Fibroblast of skin of scalp (primary cell): ENCODE results near the gene GRID1.

Experiments
- DNase-seq: peaks from one replicate; pipeline ENCODE4 v3.0.0-alpha.2; 2013

The GRID1 gene

GRCh38 chr10:86368987-86369386, 2.4 kb upstream of the GRID1 start:
- DNase-seq = no peak

DNA sequence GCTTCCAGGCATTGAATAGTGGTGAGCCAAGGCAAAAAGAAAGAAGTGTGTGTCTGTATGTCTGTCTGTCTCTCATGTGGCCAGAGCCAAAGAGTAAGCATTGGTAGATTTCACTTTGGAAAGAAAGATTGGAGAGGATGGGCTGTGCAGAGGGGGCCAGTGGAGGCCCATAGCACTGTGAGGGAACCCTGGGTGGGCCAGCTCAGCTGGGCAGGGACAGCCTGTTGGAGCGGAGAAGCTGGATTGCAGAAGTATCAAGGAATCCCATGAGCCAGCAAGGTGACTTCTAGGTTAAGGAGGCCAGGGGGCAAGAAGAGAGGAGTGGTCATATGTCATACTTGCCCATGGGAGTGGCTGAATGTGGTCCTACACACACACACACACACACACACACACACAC, 1.5 kb upstream of the GRID1 start:
- no peak for DNase-seq

- no peak for DNase-seq
Measured at GRCh38 chr10:86367152-86367951, 757 bp upstream of the GRID1 start.

DNA sequence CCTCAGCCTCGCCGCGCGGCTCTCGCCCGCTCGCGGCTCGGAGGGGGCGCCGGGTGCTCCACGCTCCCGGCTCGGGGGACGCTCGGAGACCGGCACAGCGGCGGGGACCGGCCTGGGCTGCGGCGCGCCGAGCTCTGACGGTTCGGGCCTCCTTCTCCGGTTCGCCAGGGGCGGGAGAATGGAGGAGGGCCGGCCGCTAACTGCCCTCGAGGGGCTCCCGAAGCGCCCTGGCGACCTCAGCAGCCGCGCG, 232 bp upstream of the GRID1 start:
- DNase-seq = no peak

- DNase-seq = no peak
Measured at GRCh38 chr10:86365346-86366032, 1.1 kb downstream of the GRID1 start.

- no peak for DNase-seq
Measured at GRCh38 chr10:86364491-86365345, 1.9 kb downstream of the GRID1 start.

GRCh38 chr10:86363833-86364490, 2.6 kb downstream of the GRID1 start:
- DNase-seq = no peak

DNA sequence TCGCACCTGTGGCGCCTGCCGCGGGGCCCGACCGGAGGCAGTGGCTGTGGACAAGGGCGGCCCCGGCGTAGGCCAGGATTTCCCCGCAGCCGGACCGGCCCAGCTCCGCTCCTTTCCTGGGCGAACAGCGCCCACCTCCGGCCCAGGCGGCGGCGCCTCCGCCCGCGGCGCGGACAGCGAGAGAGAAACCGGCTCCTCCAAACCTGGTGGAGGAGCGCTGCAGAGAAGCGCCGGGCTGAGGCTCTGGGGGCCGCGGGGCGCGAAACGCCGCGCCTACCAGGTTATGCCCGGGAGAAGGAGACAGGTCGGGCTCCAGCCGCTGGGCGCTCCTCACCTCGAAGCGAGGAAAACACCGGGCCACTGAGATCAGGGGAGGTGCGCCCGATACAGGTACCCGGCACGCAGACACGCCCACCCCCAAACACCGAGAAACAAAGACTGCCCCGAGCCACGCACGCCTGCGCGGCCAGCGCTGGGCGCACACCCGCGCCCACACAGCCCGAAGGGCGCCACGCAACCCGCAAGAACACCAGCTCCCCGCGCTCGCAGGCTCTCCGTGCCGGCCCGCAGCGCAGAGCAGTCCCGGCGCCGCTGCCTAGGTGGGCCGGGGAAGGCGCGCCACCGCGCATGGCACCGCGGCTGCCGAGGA, 3.3 kb downstream of the GRID1 start:
- DNase-seq = no peak

GRCh38 chr10:86362586-86363183, 3.9 kb downstream of the GRID1 start:
- no peak for DNase-seq

GRCh38 chr10:86362129-86362527, 4.5 kb downstream of the GRID1 start:
- no peak for DNase-seq

- no peak for DNase-seq
Measured at GRCh38 chr10:86361156-86362128, 5.2 kb downstream of the GRID1 start.

- no peak for DNase-seq
Measured at GRCh38 chr10:86360657-86361056, 5.9 kb downstream of the GRID1 start.

DNA sequence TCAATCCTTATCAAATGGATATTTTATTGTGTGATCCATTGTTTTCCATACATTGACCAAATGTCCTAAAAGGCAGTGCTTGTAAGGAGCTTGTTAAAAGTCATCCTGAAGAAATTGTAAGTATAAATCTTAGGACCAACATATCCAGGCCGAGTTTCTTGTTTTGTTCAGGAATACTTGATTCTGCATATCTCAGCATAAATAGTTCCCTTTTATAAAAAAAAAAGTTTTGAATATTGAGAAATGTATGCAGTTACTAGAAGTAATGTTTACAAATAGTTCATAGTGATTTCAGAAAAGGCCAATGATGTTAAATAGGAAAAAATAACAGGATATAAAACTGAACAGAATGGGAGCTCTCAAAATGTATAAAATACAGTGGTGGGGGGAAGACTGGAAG, 6.6 kb downstream of the GRID1 start:
- no peak for DNase-seq

DNA sequence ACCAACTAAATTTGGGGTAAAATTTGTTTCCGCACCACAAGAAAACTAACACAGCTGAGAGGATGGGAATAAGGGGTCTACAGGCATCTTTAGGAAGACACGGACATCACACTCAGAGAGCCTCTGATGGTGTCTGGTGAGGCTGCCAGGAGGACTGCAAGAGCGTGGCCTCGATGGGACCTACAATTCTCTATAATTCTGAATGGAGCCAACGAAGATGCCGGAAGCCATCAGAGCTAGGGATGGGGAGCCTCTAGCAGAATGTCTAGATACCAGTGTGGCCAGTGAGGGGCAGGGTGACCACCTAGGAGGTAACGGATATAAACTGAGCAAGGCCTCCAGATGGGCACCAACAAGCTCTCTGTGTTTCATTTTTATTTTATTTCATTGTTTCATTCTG, 7.5 kb downstream of the GRID1 start:
- DNase-seq = no peak

DNA sequence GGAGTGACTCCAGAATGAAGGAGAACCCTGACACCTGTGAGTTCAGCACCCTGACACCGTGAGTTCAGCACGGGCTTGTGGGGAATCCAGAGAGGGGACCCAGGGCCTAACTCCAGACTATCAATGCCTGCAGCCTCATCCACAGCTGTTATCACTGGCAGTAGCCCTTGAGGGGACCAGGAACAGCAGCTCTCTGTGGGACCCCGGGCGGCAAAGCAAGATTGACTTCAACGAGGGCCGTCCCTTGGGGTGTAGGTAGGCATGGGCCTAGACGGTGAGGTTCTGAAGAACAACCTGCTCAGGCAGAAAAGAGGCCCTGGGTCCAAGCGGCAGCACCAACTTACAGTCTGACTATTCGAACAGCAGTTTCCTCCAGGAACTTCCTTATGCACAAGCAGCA, 8.9 kb downstream of the GRID1 start:
- DNase-seq = no peak

DNA sequence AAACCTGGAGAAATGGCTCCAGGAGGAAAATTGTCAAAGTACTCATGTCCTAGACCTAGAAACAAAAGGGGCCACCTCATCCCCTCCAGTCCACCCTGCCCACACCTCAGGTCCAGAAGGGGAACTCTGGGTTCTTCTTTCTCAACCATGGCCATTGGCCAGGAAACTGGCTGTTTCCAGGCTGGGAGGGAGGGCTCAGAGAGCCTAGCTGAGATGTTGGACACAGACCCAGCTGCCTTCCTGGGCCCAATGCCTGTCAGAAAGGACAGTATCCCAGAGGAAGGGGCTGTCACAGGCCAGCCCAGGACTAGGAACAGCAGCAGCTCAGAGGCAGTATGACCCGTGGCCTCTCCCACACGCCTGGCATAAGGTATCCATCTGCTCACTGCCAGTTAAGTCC, 9.6 kb downstream of the GRID1 start:
- DNase-seq = no peak

DNA sequence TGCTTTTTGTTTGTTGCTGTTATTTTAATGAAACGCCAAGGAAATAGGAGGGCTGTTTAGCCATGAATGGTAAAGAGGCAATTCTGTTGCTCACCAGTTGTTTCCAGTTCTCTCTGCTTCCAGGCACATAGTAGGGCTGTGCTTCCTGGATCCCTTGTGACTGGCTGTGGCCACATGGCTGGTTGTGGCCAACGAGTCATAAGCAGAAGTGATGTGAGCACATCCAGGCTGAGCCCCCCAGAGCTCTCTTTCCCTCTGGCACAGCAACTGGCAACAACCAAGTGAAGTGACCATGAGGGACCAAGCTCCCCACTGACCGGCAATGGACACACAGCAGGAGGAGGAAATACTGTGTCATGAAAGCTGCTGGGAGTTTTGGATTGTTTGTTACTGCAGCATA, 10.3 kb downstream of the GRID1 start:
- DNase-seq = no peak

DNA sequence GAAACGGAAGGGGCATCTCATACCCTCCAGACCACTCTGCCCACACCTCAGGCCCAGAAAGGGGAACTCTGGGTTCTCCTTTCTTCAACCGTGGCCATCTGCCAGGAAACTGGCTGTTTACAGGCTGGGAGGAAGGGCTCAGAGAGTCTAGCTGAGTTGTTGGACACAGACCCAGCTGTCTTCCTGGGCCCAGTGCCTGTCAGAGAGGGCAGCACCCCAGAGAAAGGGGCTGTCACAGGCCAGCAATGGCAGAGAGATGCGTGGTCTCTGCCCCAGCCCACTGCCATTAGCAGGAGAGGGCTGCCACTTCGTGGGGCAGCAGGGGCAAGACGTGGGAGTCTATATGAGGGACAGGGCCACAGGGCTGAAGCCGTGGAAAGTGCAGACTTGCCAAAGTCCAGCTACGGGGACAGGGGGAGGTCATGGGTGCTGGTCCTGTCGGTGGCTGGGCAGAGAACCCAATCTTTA, 11.0 kb downstream of the GRID1 start:
- no peak for DNase-seq

GRCh38 chr10:86354761-86355540, 11.6 kb downstream of the GRID1 start:
- DNase-seq = no peak
